Stimulated activated CD4-positive, alpha-beta T cell treated with anti-CD3 and anti-CD28 coated beads, Interleukin-2, amount 100 ng/mL, for 24 hours (primary cell): Measurements from ENCODE around the gene KCTD19.

Experiments
- DNase-seq, 2 donors: peaks; one replicate each; pipeline ENCODE4 v3.0.0-alpha.2; 2020

KCTD19 gene

DNA sequence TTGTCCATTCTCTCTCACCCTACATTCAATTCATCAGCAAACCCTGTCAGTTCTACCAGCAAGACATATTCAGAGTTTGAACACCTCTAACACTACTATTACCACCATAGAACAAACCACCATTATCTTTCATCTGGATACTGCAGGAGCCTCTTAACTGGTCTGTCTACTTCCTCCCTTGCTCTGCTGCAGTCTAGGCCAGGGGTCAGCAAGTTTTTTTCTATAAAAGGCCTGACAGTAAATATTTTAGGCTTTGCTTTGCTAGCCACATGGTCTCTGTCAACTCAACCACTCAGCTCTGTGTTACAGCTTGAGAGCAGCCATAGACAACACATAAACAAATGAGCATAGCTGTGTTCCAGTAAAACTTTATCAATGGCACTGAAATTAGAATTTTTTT lies 13.8 kb downstream of the KCTD19 start:
- no peak for DNase-seq

DNA sequence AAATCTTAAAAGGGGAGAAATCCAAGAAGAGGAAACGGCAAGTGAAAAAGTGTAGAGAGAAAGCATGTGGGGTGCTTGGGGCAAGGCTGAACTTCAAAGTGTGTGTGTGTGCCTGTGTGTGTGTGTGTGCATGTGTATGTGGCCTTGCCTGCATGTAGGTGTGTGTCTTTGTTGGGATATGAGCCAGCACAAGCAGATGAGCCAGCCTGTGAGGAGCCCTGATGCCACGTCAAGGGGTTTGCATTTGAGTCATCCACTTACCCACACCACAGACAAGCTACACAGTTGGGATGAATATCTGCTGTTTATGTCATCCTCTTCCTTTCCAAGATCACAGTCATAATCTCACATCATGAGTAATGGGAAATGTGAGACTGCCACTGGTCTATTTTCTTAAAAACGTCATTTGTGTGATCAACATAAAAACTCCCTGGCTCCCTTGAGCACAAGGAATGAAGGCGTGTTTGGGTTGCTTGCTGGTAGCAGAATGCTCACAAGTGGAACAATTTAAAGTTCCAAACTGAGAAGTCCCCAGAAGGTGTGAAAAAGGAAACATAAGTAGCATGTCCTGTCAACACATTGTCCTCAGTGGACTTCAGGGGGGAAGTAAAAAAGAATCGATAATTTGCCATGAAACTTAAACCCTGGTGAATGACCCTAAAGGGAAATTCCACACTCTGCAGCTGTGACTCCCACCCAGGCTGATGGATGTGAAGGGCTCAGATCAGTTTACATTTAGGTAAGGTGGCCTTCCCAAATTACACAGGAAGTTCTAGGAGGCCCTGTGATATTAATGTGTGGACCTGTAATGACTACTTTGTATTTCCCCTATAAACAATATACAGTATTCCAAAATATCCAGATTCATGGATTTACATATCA lies 14.7 kb downstream of the KCTD19 start:
- peak; percentile 85 to 90 for DNase-seq

DNA sequence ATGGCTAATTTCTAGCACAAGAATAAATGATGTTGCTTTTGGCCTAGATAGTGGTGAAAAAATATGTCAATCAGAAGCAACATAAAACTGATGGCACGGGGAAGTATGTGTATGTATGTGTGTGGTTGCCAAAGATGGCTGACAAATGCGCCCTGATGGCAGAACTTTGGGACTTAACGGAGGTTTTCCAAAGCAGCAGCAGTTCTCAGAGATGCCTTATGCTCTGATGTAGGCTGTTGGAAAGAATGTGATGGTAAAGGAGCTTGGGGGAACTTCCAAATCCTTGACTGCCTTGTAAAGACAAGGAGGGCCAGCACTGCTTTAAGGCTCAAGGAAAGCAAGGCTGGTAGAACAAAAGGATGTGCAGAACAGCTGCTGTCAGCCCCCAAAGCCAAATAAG lies 16.0 kb downstream of the KCTD19 start:
- DNase-seq, result no peak

DNA sequence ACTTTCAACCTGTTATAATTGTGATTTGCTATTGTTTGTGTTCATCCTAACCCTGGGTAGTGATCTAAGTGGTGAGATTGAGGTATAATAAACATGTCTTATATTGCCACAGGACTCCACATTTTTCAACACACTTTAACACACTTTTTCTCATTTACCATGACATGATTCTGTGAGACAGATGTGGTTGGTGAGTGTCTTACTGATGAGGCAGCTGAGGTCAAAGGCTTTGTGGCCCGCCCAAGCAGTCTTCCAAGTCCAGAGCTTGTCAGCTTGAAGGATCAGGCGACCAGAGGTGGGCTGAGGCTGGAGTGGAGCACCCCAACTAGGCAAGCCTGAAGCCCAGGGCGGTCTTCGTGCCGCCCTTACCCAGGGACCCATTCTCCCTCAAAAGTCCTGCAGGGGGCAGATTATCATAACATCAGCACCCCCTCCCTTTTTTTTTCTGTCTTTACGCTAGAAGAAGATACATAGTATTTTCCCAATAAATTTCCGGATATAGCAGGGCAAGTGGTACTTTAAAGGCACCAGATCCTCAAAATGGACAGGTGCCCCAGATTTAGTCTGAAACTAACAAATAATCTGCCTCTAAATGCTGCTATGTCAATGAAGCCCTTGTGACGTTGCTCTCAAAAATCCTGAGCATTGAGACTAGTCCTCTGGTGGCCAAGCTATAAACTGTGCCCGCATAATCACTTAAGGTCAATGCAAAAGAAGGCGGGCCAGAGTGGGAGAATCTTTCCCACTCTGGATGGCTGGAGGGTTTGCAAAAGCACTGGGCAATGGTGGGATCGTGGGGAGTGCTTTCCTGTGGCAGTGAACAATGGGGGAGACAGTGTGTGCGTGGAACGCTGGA lies 21.1 kb downstream of the KCTD19 start:
- DNase-seq, result no peak

DNA sequence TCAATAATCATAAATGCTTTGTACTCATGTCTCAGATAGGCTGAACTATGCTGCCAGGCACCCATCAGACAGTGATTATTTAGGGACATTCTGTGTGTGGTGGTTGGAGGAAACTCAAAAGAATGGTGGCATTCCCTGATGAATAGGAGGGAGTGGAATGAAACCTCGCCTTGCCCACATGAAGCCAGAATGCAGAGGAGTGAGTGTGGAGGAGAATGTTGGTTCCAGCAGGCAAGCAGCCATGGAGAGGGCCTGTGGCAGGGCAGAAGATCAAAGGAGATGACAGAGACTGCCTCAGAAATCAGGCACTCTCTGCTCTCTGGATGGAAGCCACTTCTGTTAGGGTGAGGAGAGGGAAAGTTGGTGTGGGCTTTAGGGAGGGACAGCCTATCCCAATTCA lies 22.5 kb downstream of the KCTD19 start:
- DNase-seq, result no peak

DNA sequence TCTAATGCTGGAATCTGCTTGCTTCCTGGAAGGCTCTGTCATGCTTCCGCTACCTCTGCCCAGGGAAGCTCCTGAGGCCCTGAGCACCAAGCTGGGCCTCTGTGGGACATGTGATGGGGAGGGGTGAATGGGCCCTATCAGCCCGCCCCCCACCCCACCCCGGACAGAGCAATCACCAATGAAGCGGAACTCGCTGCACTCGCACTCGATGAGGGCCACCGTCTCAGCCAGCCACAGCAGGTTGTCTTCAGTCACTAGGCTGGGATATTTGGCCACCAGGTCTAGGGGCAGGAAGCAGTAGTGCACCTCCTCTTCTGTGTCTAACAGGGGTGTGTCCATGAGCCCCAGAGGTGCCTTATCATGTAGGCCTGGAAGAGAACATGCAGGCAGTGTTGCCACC lies 23.6 kb downstream of the KCTD19 start:
- DNase-seq, result no peak

DNA sequence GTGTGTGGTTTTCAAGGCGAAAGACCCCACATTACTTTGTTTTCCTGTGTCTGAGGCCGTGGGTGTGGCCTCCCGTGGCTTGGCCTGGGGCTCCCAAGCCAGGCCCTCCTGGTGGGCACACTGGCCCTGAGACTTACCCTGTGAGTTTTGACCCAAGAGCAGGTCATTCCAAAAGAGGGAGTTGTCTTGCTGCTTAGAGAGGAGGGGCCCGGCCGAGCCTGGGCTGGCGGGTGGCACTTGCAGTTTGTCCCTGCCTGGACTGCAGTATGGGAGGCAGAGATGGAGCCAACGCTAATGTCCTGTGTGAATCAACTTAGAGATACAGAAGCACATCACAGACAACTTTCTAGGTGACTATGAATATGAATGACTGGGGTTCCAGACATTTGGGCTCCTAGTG lies 24.5 kb downstream of the KCTD19 start:
- no peak for DNase-seq

DNA sequence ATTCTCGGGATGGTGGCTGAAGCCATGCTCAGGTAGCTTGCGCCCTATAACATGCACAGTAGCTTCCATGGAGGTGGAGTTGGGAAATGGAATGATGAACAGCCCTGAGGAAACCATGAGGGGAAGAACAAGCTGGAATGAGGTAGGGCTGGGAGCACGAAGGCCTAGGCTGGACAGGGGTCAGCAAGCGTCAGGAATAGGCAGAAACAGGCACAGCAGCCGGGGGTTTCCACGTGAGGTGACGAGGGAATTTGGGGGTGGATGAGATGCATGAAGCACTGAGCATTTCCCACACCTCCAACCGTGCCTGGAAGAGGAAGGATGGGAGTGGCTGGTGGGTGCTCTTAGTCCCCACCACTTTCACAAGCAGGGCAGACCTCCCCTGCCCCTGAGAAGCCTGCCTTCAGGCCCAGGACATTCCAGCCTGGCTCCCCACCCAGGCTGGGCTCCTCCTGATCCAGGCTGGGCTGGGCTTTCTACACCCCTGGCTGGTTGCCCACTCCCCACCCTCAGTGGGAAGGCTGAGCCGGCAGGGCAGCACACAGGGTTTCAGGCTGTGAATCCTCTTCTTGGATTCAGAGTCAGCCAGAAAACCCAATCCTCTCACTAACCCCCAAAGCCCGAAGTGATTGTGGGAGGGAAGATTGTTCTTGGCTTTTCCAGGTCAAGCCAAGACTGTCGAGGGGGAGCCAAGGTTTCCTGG lies 25.3 kb downstream of the KCTD19 start:
- DNase-seq, result no peak

DNA sequence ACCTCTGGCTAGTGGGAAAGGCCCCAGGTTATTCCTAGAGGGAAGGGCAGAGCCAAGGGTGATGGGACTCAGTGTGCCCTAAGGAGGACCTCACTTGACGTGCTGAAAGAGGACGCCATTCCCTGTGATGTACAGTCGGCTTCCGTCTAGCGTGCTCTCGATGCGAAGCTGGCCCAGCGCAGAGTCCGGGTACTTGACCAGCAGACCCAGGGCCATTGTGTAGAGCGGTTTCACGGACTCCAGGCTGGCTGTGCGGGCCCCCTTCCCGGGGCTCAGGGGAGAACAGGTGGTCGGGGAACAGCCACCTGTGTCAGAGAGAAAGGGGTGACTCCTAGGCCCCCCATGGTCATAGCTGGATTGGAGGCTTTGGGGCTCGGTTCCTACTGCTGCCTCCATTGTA lies 27.3 kb downstream of the KCTD19 start:
- DNase-seq, result no peak

DNA sequence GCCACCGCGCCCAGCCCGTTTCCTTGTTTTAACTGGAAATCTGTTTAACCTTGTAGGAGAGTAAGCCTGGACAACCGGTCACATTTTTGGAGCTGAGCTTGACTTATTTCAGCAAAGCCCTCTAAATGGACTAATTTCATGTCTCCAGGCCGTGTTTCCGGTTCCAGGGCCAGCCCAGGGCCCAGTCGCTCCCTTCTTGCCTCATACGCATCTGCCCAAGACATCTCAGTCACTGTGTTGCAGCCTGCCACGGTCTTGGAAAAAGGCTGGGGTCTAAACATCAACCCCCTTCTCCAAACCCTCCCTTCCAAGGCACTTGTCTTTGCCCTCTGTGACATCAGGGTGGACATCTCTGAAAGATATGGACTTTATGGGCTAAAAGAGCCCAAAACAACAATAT lies 28.3 kb downstream of the KCTD19 start:
- no peak for DNase-seq

DNA sequence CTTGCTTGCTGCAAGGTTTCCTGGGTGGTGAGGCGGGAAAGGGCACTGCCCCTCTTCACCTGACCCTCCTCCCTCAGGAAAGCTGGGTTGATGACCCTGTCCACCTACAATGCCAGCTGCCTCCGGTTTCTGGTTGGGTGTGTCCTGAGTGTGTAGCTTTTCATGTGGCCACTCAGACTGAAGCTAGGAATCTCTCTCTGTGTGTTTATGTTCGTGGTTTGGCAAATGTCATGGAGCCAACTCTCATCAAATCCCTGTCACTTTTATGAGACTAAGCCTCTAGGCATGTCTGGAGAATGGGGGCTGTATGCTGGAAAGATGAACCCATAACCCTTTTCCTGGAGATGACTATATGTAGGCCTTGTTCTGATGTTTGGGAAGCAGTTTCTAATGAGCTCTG lies 30.1 kb downstream of the KCTD19 start:
- DNase-seq, result no peak

DNA sequence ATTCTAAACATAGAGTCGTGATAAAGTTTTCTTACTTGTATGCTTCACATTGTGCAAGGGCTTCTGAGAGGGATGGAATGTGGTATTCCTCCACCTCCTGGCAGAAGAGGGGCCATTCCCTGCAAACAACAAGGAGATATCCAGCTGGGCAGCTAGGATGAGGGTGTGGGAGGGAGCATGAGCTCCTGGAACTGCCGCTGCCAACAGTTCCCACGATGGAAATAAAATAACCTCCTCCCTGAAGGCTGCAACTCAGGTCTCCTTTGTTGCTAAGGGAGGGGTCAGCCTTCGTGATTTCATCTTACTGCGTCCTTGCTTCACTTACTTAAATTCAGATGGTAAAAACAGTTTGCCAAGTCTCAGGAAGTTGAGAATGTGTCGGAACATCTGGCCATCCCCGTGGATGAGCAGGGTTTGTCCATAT lies 31.6 kb downstream of the KCTD19 start:
- DNase-seq, result no peak

DNA sequence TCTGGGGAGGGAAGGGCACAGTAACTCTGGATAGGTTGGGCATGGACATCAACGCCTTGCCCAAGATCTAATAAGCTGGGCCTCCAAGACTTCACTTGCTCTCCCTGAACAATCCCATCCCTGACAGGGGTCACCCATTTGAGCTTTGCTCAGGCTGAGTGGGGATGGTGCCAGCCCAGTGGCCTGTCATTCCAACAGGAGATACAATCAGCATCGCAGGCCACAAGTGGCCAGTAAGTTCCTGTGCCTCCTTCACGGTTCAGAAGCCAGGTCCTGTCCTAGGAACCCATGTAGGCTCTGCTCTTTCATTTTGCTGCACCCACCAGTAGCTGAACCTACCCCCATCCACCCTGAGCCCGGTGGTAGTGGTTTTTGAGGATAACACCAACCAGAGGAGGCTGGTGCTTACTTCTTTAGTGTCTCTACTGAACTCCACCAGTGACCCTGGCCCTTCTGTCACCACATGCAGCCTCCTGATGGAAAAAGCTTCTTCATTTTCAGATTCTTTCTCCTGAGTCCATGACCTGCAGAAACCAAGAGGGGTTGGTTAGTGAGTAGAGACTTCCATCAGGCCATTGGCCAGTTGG lies 32.3 kb downstream of the KCTD19 start:
- no peak for DNase-seq

DNA sequence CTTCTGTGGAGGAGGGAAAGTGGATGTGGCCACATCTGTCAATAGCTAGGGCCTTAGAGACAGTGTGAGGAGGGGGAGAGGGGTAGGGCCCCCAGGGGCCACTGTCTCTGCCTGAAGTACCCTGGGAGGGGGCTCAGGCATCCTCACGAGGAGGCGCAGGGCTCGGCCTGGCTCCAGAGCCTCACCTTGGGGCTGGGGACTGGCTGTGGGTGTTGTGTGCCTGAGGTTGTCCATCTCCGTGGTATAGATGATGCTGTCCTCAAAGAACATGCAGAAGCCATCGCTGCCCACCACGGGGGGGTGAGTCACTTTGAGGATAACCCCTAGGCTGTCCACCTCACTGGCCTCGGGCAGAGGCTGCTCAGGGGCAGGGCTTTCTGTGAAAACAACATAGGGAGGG lies 35.1 kb downstream of the KCTD19 start:
- no peak for DNase-seq

DNA sequence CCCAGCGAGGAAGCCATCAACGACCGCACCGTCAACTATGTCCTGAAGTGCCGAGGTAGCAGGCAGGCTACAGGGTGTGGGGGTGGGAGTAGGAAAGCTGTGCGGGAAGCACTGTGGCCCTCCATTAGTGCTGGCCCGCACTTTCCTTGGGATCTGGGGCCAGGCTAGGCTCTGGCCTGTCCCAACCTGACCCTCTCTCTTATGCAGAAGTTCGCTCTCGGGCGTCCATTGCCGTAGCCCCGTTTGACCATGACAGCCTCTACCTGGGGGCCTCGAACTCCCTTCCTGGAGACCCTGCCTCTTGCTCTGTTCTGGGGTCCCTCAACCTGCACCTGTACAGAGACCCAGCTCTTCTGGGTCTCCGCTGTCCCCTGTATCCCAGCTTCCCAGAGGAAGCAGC lies 38.6 kb downstream of the KCTD19 start:
- no peak for DNase-seq

DNA sequence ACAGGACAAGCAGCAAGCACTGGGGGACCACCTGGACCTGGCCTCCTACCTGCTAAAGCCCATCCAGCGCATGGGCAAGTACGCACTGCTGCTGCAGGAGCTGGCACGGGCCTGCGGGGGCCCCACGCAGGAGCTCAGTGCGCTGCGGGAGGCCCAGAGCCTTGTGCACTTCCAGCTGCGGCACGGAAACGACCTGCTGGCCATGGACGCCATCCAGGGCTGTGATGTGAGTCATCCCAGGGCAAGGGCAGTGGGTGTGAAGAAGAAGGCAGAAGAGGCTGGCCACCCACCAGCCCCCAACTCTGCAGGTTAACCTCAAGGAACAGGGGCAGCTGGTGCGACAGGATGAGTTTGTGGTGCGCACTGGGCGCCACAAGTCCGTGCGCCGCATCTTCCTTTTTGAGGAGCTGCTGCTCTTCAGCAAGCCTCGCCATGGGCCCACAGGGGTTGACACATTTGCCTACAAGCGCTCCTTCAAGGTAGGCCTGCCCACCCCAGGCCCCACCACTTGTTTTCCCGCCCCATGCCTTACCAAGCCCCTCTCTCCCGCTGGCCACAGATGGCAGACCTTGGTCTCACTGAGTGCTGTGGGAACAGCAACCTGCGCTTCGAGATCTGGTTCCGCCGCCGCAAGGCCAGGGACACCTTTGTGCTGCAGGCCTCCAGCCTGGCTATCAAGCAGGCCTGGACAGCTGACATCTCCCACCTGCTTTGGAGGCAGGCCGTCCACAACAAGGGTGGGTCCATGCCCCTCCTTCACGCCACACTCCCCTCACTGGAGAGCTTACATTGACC lies 39.9 kb downstream of the KCTD19 start:
- no peak for DNase-seq

DNA sequence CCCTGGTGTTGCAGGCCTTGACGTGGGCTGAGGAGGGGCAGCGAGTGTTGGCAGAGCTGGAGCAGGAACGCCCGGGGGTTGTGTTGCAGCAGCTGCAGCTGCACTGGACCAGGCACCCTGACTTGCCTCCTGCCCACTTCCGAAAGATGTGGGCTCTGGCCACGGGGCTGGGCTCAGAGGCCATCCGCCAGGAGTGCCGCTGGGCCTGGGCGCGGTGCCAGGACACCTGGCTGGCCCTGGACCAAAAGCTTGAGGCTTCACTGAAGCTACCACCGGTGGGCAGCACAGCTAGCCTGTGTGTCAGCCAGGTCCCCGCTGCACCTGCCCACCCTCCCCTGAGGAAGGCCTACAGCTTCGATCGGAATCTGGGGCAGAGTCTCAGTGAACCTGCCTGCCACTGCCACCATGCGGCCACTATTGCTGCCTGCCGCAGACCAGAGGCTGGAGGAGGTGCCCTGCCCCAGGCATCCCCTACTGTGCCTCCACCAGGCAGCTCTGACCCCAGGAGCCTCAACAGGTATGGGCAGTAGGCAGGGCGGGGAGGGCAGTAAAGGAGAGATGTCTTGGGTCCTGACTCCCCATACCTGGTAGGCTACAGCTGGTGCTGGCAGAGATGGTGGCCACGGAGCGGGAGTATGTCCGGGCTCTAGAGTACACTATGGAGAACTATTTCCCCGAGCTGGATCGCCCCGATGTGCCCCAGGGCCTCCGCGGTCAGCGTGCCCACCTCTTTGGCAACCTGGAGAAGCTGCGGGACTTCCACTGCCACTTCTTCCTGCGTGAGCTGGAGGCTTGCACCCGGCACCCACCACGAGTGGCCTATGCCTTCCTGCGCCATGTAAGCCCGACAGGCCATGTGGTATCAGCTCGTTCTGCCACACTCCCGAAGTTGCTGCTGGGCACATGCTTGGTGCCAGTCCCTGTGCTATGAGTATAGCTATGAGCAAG lies 41.6 kb downstream of the KCTD19 start:
- no peak for DNase-seq

DNA sequence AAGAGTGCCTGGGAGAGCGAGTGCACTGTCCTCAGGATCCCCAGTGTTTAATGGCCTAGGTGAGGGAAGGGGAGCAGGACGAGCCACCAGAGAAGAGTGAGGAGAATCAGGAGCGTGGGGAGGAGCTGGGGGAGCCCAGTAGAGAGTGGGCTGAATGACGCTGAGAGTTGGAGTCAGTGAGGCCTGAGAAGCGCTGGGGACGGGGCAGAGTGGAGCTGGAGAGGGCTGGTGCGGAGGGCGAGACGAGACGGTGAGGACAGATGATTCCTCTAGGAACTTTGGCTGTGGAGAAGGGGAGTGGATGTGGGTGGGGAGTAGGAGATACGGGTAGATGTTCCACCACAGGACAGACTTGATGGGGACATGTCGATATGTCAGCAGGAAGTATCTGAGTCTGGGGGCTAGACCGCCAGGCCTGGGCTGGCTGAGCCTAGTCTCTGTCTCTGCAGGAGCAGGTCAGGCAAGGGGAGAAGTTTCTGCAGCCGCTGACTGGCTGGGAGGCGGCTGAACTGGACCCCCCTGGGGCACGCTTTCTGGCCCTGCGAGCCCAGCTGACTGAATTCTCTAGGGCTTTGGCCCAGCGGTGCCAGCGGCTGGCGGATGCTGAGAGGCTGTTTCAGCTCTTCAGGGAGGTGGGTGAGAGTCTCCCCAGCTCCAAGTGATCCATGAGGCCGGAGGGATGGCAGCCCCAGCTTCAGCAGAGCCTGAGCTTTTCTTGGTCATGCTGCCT lies 42.5 kb downstream of the KCTD19 start:
- no peak for DNase-seq

DNA sequence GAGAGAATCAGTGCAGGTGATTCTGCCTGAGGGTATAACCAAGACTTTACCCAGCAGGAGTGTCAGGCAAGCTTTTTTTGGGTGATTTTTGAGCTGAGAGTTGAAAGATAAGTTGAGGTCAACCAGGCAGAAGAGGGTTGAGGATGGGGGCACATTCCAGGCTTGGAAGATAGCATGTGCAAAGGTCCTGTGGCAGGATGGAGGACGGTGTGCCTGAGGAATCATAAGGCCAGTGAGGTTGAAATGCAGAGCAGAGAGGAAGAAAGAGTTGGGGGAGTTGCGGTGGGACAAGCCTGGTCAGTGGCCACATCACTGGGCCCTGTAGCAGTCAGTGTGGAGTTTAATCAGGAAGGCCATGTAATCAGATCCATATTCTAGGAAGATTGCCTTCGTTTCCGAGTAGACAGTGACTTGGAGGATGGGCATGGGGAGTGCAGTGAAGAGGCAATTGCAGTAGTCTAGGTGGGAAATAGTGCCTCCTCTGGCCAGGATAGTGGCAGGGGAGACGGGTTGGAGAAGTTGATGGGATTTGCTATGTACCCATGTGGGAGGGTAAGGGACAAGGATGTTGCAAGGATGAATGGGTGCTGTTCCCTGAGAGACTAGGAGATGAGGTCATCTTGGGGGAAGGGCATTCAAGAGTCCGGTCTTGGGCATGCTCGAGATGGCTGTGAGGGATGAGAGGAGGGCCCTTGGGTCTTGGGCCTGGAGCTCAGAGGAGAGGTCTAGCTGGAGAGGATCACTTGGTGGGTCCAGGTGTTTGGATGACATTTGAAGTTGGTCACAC lies 43.3 kb downstream of the KCTD19 start:
- no peak for DNase-seq

DNA sequence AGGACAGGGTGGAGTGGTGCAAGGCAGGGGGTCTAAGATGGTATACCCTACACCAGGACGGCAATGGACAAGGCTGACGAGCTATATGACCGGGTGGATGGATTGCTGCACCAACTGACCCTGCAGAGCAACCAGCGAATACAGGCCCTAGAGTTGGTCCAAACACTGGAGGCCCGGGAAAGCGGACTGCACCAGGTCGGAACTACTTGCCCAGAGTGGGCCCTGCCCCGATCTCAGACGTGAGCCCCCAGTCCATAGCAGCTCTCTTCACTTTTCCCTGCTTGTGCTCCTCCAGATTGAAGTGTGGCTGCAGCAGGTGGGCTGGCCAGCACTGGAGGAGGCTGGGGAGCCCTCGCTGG lies 44.1 kb downstream of the KCTD19 start:
- DNase-seq, result no peak
